HepG2 (cell line): Measurements from ENCODE around the gene MTMR6. TPM values are rescaled to one million over a fixed set of nuclear protein-coding genes. Genes with fewer than 3 reads are reported as not detected.

ENCODE experiments used
- GATAD2A ChIP-seq: IDR thresholded peaks from 2 replicates; pipeline ENCODE4 v1.6.1; 2016
- NFATC3 ChIP-seq: sonication (generic); formaldehyde crosslinking; IDR thresholded peaks from 2 replicates; pipeline ENCODE4 v1.5.1; 2020; ENCODE audit warnings: mild to moderate bottlenecking, missing genetic modification reagents
- ZNF616 ChIP-seq: sonication (generic); formaldehyde crosslinking; IDR thresholded peaks from 2 replicates; pipeline ENCODE4 v1.5.0; 2020; ENCODE audit warnings: low read depth, mild to moderate bottlenecking, missing genetic modification reagents
- polyA plus RNA-seq, 8 experiments: library from polyadenylated mRNA; depleted of rRNA in 3 of 8; stranded (reverse) in 7 of 8; unstranded in 1 of 8; fragments of >200 nt; fragmentation: Illumina TruSeq in 4 of 8; extraction: Trizol in 4 of 8; gene quantifications; 2 replicates each; pipeline versions ENCODE4 v1.2.1 to v1.2.3, GENCODE V29; 2011 to 2016; ENCODE audit warnings: low read depth in 4 of 8, missing spikeins in 1 of 8, mixed read lengths in 1 of 8; ENCODE audit not compliant: insufficient read depth in 1 of 8
- total RNA-seq, 5 experiments: library from RNA; depleted of rRNA; stranded (reverse); fragments of >200 nt; fragmentation: Illumina TruSeq; extraction: Trizol; gene quantifications; 2 replicates each; pipeline ENCODE4 v1.2.3, GENCODE V29; 2016; ENCODE audit warnings: low read depth in 1 of 5
- TF ChIP-seq, protein P1 (sequence below): sonication (generic); formaldehyde crosslinking; IDR thresholded peaks from 2 replicates; pipeline ENCODE4 v1.8.1; 2023; ENCODE audit warnings: missing genetic modification reagents, inconsistent platforms, borderline replicate concordance
- TF ChIP-seq, protein P2 (sequence below): sonication (generic); formaldehyde crosslinking; IDR thresholded peaks from 2 replicates; pipeline ENCODE4 v1.5.1; 2020; ENCODE audit warnings: mild to moderate bottlenecking, missing genetic modification reagents
- TF ChIP-seq, protein P3 (sequence below): sonication (generic); formaldehyde crosslinking; IDR thresholded peaks from 2 replicates; pipeline ENCODE4 v1.4.0; 2020; ENCODE audit warnings: missing genetic modification reagents
- TF ChIP-seq, protein P4 (sequence below): sonication (generic); formaldehyde crosslinking; IDR thresholded peaks from 2 replicates; pipeline ENCODE4 v1.8.0; 2022; ENCODE audit warnings: missing genetic modification reagents, low read depth, mild to moderate bottlenecking, borderline replicate concordance
- TF ChIP-seq, protein P5 (sequence below): sonication (generic); formaldehyde crosslinking; conservative IDR thresholded peaks from 2 replicates; pipeline ENCODE4 v1.4.0; 2020; ENCODE audit warnings: missing genetic modification reagents

Gene MTMR6
- total and polyA plus RNA-seq, 2 of the 13 experiments (the other 11 are each of a cell fraction or from before 2014, with no cell fraction given), result 3.4 to 7.8 TPM

DNA sequence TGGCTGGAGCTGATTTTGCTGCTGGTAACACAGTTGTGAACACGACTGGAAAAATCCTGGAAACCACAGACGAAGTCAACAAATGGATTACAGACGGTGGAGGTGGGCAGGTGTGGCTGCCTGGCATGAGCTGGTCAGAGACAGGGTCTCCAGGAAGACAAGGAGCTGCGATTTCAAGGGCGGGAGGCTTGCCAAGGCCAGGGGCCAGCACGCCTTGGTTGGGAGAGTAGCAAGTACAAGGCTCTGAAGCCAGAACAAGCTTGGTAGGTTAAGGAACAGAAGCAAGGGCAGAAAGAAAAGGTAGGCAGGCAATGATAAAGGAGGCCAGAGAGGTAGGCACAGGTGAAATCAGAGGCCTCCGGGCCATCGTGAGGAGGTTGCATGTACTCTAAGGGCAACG, 64.5 kb downstream of the MTMR6 start (continued):
- TF ChIP-seq, protein P1, sequence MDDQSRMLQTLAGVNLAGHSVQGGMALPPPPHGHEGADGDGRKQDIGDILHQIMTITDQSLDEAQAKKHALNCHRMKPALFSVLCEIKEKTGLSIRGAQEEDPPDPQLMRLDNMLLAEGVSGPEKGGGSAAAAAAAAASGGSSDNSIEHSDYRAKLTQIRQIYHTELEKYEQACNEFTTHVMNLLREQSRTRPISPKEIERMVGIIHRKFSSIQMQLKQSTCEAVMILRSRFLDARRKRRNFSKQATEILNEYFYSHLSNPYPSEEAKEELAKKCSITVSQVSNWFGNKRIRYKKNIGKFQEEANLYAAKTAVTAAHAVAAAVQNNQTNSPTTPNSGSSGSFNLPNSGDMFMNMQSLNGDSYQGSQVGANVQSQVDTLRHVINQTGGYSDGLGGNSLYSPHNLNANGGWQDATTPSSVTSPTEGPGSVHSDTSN (CRISPR knock-in tag), result no peak
- TF ChIP-seq GATAD2A (CRISPR knock-in tag) (no peak), NFATC3 (CRISPR knock-in tag) (no peak), ZNF616 (CRISPR knock-in tag) (no peak)
- TF ChIP-seq, protein P2, sequence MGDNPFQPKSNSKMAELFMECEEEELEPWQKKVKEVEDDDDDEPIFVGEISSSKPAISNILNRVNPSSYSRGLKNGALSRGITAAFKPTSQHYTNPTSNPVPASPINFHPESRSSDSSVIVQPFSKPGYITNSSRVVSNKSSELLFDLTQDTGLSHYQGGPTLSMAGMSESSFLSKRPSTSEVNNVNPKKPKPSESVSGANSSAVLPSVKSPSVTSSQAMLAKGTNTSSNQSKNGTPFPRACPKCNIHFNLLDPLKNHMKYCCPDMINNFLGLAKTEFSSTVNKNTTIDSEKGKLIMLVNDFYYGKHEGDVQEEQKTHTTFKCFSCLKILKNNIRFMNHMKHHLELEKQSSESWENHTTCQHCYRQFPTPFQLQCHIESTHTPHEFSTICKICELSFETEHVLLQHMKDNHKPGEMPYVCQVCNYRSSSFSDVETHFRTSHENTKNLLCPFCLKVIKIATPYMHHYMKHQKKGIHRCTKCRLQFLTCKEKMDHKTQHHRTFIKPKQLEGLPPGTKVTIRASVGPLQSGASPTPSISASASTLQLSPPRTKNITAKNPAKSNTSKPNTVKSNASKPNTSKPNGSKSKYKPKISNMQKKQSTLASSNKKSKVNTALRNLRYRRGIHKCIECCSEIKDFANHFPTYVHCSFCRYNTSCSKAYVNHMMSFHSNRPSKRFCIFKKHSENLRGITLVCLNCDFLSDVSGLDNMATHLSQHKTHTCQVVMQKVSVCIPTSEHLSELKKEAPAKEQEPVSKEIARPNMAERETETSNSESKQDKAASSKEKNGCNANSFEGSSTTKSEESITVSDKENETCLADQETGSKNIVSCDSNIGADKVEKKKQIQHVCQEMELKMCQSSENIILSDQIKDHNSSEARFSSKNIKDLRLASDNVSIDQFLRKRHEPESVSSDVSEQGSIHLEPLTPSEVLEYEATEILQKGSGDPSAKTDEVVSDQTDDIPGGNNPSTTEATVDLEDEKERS, result no peak
- TF ChIP-seq, protein P3, sequence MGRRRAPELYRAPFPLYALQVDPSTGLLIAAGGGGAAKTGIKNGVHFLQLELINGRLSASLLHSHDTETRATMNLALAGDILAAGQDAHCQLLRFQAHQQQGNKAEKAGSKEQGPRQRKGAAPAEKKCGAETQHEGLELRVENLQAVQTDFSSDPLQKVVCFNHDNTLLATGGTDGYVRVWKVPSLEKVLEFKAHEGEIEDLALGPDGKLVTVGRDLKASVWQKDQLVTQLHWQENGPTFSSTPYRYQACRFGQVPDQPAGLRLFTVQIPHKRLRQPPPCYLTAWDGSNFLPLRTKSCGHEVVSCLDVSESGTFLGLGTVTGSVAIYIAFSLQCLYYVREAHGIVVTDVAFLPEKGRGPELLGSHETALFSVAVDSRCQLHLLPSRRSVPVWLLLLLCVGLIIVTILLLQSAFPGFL (CRISPR knock-in tag), result no peak
- TF ChIP-seq, protein P4, sequence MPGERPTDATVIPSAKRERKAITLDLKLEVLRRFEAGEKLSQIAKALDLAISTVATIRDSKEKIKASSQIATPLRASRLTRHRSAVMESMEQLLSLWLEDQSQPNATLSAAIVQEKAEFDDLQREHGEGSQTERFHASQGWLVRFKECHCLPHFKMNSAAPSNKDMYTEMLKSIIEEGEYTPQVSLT (CRISPR knock-in tag), result no peak
- TF ChIP-seq, protein P5, sequence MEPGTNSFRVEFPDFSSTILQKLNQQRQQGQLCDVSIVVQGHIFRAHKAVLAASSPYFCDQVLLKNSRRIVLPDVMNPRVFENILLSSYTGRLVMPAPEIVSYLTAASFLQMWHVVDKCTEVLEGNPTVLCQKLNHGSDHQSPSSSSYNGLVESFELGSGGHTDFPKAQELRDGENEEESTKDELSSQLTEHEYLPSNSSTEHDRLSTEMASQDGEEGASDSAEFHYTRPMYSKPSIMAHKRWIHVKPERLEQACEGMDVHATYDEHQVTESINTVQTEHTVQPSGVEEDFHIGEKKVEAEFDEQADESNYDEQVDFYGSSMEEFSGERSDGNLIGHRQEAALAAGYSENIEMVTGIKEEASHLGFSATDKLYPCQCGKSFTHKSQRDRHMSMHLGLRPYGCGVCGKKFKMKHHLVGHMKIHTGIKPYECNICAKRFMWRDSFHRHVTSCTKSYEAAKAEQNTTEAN (CRISPR knock-in tag), result no peak
